GM18505 (cell line): ENCODE data around the gene ARSJ.
"Not testable (repeated sequence)": the region's sequence is repeated elsewhere in the genome, so short reads cannot be mapped to it uniquely, and the experiment has no call there.

Experiments used
- ATAC-seq: cut with Tn5 transposase; IDR thresholded peaks from one replicate; pipeline ENCODE4 v1.9.1; 2021; ENCODE audit not compliant: unreplicated experiment
- POLR2A ChIP-seq: IDR thresholded peaks from 4 replicates; pipeline ENCODE4 v1.6.1; 2011; ENCODE audit warnings: borderline replicate concordance; ENCODE audit not compliant: insufficient read depth, insufficient read length; ENCODE audit errors: extremely low read depth

Gene ARSJ

GRCh38 chr4:113935190-113935589 lies 44.3 kb downstream of the ARSJ start:
- ATAC-seq = no peak
- TF ChIP-seq POLR2A = no peak

GRCh38 chr4:113924706-113925105 lies 54.7 kb downstream of the ARSJ start:
- ATAC-seq = not testable (repeated sequence)

DNA sequence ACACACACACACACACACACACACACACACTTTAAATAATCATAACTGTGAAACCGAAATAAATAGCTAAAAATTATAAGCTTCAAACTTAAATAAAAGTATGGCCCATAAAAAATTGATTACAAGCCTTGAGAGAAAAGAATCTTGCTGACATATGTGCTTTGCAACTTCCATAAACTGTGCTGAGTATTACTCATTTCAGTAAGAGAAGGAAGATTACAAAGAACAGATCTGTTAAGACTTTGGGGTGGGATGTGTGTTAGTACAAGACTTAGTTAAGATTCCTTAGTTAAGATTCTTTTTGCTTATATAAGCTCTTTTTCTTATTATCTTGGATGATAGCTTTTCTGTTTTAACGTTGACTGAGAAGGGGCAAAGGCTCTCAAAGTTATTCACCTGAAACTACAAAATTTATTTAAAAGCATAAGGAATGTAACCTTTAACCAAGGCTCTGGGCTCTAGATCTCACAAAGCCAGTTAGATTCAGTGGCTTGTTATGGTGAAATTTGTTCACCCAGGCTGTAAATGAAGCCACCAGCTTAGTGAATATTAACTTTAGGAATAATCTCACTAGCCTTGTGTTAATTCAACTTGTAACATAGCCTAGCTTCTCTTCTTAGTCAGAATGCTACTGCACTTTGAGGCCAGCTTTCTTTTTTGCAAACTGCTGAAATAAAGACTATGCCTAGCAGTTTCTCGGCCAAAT lies 58.2 kb downstream of the ARSJ start:
- ATAC-seq = no peak
- no peak for TF ChIP-seq POLR2A

- no peak for TF ChIP-seq POLR2A
- ATAC-seq = no peak
Measured at GRCh38 chr4:113919611-113920010, 59.8 kb downstream of the ARSJ start.

DNA sequence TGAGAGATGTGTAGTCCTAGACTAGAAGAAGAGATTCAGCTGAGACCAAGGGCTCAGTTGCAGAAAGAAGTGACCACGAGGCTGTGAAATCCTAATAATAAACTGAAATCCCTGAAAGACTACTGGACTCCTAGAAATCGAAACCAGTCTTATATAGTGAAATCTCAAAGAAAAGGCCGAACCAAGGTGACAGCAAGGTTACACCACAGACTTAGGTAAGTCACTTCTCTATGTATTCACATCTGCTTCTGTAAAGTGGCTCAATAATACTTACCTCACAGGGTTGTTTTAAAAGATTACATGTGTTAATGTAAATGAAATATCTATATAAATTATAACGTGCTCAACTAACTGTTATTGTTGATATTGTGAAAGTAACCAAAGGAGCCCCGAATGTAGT lies 60.3 kb downstream of the ARSJ start:
- TF ChIP-seq POLR2A = no peak
- no peak for ATAC-seq

- TF ChIP-seq POLR2A = no peak
- ATAC-seq = no peak
Measured at GRCh38 chr4:113908829-113909228, 70.6 kb downstream of the ARSJ start.

DNA sequence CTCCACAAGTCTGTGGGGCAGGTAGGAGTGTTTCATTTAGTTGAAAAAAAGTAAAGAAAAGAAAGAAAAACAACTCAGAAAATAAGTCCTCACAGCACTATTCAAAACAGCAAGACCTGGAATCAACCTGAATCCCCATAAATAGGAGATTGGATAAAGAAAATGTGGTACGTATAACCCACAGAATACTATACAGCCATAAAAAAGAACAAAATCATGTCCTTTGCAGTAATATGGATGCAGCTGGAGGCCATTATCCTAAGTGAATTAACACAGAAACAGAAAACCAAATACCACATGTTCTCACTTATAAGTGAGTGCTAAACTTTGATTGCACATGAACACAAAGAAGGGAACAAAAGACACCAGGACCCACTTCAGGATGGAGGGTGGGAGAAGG lies 71.9 kb downstream of the ARSJ start:
- TF ChIP-seq POLR2A = no peak
- no peak for ATAC-seq

- no peak for ATAC-seq
- TF ChIP-seq POLR2A = no peak
Measured at GRCh38 chr4:113905301-113905700, 74.1 kb downstream of the ARSJ start.

DNA sequence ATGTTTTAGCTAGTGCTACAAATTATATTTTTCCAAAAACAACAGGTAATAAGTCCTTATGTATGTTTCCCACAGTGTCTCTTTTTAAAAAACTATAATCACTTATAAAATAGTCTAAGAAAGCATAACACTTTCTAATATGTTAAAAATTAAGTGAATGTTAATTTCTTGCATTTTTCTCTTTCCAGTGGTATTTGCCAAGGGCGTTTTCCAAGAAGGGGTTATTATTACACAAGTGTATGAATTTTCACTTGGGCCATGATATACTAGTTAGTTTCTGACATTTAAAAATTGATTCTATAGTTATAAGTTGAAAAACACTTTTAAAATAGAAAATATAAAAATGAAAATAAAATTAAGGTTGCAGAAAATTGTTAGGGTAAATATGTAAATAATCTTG lies 74.6 kb downstream of the ARSJ start:
- TF ChIP-seq POLR2A = no peak
- ATAC-seq = no peak

DNA sequence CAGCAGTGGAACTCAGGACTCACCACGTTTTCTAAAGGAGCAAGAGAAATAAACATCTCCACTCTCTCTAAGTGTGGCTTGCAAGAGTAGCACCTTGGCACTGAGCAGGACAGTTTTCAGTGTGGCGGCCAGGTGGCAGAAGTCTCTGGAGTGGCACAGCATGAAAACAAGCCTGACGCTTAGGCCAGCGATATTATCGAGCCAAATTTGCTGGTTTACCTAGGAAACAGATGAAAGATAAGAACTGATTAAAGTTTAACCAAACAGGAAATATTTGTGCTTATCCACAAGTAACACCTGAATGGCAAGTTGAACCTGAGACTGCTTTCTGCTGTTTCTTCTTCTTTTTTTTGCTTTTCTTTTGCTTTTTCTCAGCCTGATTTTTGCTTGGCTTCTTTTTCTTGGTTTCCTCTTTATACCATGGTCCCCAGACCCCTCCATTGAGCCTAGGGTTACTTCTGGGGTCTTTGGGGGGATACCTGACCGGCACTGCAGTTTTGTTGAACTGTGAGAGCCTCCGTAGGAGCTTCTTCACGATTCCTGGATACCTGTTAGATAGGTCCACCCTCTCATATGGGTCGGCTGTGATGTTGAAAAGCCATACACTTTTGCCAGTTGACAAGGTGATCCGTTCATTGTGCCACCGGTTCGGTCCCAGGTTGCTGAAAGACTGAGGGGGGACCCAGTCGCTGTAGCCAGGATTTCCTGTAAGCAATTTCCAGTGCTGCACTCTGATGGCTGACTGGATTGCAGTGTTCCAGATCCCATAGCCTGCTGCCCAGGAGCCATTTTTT lies 77.3 kb downstream of the ARSJ start:
- ATAC-seq = no peak

GRCh38 chr4:113899271-113900070 lies 80.0 kb downstream of the ARSJ start:
- no peak for TF ChIP-seq POLR2A
- peak; percentile 96 for ATAC-seq

More for the DNA sequence above, 77.3 kb downstream of the ARSJ start:
- TF ChIP-seq POLR2A = no peak

GRCh38 chr4:113893546-113893945 lies 85.9 kb downstream of the ARSJ start:
- ATAC-seq = no peak
- TF ChIP-seq POLR2A = no peak

GRCh38 chr4:113888006-113888405 lies 91.4 kb downstream of the ARSJ start:
- ATAC-seq = no peak
- TF ChIP-seq POLR2A = no peak
